Superior temporal gyrus (tissue), 1 donor: ENCODE measurements around the gene TAF11L9.
"Not testable (repeated sequence)": the region's sequence is repeated elsewhere in the genome, so short reads cannot be mapped to it uniquely, and the experiment has no call there.

Experiments
- DNase-seq: peaks from one replicate; pipeline ENCODE4 v3.0.0-alpha.2; 2016; ENCODE audit errors: extremely low spot score

Gene TAF11L9

GRCh38 chr5:17594255-17594654, at the start of gene TAF11L9:
TSS of gene TAF11L9 (minus strand) at chr5:17594394.
- DNase-seq, result not testable (repeated sequence)

- no peak for DNase-seq
Observed at GRCh38 chr5:17634160-17634559, 40.0 kb upstream of the TAF11L9 start, which contains the start of gene TAF11L14. TSS of gene TAF11L14 (plus strand) at chr5:17634460.

- not testable (repeated sequence) for DNase-seq
Observed at GRCh38 chr5:17631788-17632187, 37.6 kb upstream of the TAF11L9 start, which contains the start of gene TAF11L13. TSS of gene TAF11L13 (plus strand) at chr5:17632088.

- DNase-seq, result no peak
Observed at GRCh38 chr5:17625686-17626085, 31.5 kb upstream of the TAF11L9 start.

- no peak for DNase-seq
Observed at GRCh38 chr5:17620627-17621026, 26.4 kb upstream of the TAF11L9 start.

GRCh38 chr5:17619354-17619753, 25.2 kb upstream of the TAF11L9 start:
- DNase-seq, result no peak

- DNase-seq, result no peak
Observed at GRCh38 chr5:17614872-17615605, 20.8 kb upstream of the TAF11L9 start.

- DNase-seq, result not testable (repeated sequence)
Observed at GRCh38 chr5:17610092-17610491, 15.9 kb upstream of the TAF11L9 start, which contains the start of gene TAF11L12. TSS of gene TAF11L12 (plus strand) at chr5:17610392.

GRCh38 chr5:17607461-17607860, 13.3 kb upstream of the TAF11L9 start:
- not testable (repeated sequence) for DNase-seq

GRCh38 chr5:17604951-17605350, 10.8 kb upstream of the TAF11L9 start:
- no peak for DNase-seq

GRCh38 chr5:17603880-17604279, 9.7 kb upstream of the TAF11L9 start, which contains the start of gene TAF11L11:
TSS of gene TAF11L11 (plus strand) at chr5:17604183.
- DNase-seq, result not testable (repeated sequence)

GRCh38 chr5:17597728-17598127, 3.5 kb upstream of the TAF11L9 start, which contains the start of gene TAF11L10:
TSS of gene TAF11L10 (minus strand) at chr5:17597828.
- not testable (repeated sequence) for DNase-seq

GRCh38 chr5:17590860-17591259, 3.3 kb downstream of the TAF11L9 start, which contains the start of gene TAF11L8:
TSS of gene TAF11L8 (minus strand) at chr5:17590960.
- DNase-seq, result not testable (repeated sequence)

GRCh38 chr5:17585658-17586057, 8.5 kb downstream of the TAF11L9 start, which contains the start of gene TAF11L7:
TSS of gene TAF11L7 (minus strand) at chr5:17585758.
- DNase-seq, result not testable (repeated sequence)
